HepG2 (cell line): Measurements from ENCODE around the gene SPSB2.

Source experiments
- BHLHE40 ChIP-seq: IDR thresholded peaks from 2 replicates; pipeline ENCODE4 v1.6.1; 2011; ENCODE audit warnings: low read length, improper control_type of control experiment
- CC2D1A ChIP-seq: sonication (generic); formaldehyde crosslinking; IDR thresholded peaks from 2 replicates; pipeline ENCODE4 v1.8.1; 2023; ENCODE audit warnings: mild to moderate bottlenecking, missing genetic modification reagents
- KAT8 ChIP-seq: IDR thresholded peaks from 2 replicates; pipeline ENCODE4 v1.6.1; 2016; ENCODE audit warnings: missing genetic modification reagents, missing compliant biosample characterization
- MYC ChIP-seq: sonication (generic); formaldehyde crosslinking; IDR thresholded peaks from 2 replicates; pipeline ENCODE4 v1.9.0; 2021; ENCODE audit warnings: missing genetic modification reagents, borderline replicate concordance
- ZNF160 ChIP-seq: sonication (generic); formaldehyde crosslinking; IDR thresholded peaks from 2 replicates; pipeline ENCODE4 v1.8.0; 2022; ENCODE audit warnings: mild to moderate bottlenecking, inconsistent platforms, missing genetic modification reagents
- ZSCAN20 ChIP-seq: sonication (generic); formaldehyde crosslinking; IDR thresholded peaks from 2 replicates; pipeline ENCODE4 v1.4.0; 2020; ENCODE audit warnings: missing genetic modification reagents, mild to moderate bottlenecking, borderline replicate concordance
- TF ChIP-seq, protein P1 (sequence below): conservative IDR thresholded peaks from 2 replicates; pipeline ENCODE4 v1.6.1; 2018; ENCODE audit warnings: missing genetic modification reagents
- TF ChIP-seq, protein P2 (sequence below): sonication (generic); formaldehyde crosslinking; IDR thresholded peaks from 2 replicates; pipeline ENCODE4 v1.5.0; 2020; ENCODE audit warnings: mild to moderate bottlenecking, missing genetic modification reagents, moderate library complexity
- TF ChIP-seq, protein P3 (sequence below): sonication (generic); formaldehyde crosslinking; IDR thresholded peaks from 2 replicates; pipeline ENCODE4 v1.4.0; 2020; ENCODE audit warnings: missing genetic modification reagents, borderline replicate concordance
- TF ChIP-seq, protein P4 (sequence below): sonication (generic); formaldehyde crosslinking; conservative IDR thresholded peaks from 2 replicates; pipeline ENCODE4 v1.4.0; 2020; ENCODE audit warnings: missing genetic modification reagents
- TF ChIP-seq, protein P5 (sequence below): sonication (generic); formaldehyde crosslinking; IDR thresholded peaks from 2 replicates; pipeline ENCODE4 v1.5.1; 2020; ENCODE audit warnings: mild to moderate bottlenecking, missing genetic modification reagents, moderate library complexity
- TF ChIP-seq, protein P6 (sequence below): sonication (generic); formaldehyde crosslinking; IDR thresholded peaks from 2 replicates; pipeline ENCODE4 v1.8.0; 2022; ENCODE audit warnings: low read depth, missing genetic modification reagents

DNA sequence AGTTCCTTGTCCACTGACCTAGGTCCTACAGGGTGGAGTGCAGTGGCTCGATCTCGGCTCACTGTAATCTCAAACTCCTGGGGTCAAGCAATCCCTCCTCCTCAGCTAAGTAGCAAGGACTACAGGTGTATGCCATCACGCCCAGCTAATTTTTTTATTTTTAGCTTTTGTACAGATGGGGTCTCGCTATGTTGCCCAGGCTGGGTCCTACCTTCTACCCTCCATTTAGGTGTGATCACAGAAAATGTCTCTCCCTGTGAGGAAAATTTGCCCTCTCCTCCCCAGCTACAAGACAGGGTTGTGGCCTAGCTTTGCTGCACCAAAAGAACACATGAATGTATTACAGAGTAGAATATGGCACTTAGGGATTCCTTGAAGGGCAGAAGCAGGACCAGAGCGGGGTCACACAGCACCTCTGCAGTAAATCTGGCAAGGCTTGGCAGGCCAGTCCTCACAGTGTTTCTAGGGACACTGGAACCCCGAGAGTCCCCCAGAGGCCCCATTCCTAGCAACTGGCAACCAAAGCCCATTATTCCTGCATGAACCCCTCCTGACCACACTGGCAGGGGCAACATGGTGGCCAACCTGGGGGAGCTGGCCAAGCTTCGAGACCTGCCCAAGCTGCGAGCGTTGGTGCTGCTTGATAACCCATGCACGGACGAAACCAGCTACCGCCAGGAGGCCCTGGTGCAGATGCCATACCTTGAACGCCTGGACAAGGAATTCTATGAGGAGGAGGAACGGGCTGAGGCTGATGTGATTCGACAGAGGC lies 39.2 kb upstream of the SPSB2 start:
- TF ChIP-seq MYC (CRISPR knock-in tag) (no peak), ZSCAN20 (CRISPR knock-in tag) (no peak), KAT8 (CRISPR knock-in tag) (no peak), CC2D1A (CRISPR knock-in tag) (no peak), BHLHE40 (no peak), ZNF160 (CRISPR knock-in tag) (no peak)
- TF ChIP-seq, protein P1, sequence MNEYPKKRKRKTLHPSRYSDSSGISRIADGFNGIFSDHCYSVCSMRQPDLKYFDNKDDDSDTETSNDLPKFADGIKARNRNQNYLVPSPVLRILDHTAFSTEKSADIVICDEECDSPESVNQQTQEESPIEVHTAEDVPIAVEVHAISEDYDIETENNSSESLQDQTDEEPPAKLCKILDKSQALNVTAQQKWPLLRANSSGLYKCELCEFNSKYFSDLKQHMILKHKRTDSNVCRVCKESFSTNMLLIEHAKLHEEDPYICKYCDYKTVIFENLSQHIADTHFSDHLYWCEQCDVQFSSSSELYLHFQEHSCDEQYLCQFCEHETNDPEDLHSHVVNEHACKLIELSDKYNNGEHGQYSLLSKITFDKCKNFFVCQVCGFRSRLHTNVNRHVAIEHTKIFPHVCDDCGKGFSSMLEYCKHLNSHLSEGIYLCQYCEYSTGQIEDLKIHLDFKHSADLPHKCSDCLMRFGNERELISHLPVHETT (CRISPR knock-in tag): no peak
- TF ChIP-seq, protein P2, sequence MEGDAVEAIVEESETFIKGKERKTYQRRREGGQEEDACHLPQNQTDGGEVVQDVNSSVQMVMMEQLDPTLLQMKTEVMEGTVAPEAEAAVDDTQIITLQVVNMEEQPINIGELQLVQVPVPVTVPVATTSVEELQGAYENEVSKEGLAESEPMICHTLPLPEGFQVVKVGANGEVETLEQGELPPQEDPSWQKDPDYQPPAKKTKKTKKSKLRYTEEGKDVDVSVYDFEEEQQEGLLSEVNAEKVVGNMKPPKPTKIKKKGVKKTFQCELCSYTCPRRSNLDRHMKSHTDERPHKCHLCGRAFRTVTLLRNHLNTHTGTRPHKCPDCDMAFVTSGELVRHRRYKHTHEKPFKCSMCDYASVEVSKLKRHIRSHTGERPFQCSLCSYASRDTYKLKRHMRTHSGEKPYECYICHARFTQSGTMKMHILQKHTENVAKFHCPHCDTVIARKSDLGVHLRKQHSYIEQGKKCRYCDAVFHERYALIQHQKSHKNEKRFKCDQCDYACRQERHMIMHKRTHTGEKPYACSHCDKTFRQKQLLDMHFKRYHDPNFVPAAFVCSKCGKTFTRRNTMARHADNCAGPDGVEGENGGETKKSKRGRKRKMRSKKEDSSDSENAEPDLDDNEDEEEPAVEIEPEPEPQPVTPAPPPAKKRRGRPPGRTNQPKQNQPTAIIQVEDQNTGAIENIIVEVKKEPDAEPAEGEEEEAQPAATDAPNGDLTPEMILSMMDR (CRISPR knock-in tag): no peak
- TF ChIP-seq, protein P3, sequence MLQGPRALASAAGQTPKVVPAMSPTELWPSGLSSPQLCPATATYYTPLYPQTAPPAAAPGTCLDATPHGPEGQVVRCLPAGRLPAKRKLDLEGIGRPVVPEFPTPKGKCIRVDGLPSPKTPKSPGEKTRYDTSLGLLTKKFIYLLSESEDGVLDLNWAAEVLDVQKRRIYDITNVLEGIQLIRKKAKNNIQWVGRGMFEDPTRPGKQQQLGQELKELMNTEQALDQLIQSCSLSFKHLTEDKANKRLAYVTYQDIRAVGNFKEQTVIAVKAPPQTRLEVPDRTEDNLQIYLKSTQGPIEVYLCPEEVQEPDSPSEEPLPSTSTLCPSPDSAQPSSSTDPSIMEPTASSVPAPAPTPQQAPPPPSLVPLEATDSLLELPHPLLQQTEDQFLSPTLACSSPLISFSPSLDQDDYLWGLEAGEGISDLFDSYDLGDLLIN (CRISPR knock-in tag): no peak
- TF ChIP-seq, protein P4, sequence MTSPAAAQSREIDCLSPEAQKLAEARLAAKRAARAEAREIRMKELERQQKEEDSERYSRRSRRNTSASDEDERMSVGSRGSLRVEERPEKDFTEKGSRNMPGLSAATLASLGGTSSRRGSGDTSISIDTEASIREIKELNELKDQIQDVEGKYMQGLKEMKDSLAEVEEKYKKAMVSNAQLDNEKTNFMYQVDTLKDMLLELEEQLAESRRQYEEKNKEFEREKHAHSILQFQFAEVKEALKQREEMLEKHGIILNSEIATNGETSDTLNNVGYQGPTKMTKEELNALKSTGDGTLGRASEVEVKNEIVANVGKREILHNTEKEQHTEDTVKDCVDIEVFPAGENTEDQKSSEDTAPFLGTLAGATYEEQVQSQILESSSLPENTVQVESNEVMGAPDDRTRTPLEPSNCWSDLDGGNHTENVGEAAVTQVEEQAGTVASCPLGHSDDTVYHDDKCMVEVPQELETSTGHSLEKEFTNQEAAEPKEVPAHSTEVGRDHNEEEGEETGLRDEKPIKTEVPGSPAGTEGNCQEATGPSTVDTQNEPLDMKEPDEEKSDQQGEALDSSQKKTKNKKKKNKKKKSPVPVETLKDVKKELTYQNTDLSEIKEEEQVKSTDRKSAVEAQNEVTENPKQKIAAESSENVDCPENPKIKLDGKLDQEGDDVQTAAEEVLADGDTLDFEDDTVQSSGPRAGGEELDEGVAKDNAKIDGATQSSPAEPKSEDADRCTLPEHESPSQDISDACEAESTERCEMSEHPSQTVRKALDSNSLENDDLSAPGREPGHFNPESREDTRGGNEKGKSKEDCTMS (CRISPR knock-in tag): no peak
- TF ChIP-seq, protein P5, sequence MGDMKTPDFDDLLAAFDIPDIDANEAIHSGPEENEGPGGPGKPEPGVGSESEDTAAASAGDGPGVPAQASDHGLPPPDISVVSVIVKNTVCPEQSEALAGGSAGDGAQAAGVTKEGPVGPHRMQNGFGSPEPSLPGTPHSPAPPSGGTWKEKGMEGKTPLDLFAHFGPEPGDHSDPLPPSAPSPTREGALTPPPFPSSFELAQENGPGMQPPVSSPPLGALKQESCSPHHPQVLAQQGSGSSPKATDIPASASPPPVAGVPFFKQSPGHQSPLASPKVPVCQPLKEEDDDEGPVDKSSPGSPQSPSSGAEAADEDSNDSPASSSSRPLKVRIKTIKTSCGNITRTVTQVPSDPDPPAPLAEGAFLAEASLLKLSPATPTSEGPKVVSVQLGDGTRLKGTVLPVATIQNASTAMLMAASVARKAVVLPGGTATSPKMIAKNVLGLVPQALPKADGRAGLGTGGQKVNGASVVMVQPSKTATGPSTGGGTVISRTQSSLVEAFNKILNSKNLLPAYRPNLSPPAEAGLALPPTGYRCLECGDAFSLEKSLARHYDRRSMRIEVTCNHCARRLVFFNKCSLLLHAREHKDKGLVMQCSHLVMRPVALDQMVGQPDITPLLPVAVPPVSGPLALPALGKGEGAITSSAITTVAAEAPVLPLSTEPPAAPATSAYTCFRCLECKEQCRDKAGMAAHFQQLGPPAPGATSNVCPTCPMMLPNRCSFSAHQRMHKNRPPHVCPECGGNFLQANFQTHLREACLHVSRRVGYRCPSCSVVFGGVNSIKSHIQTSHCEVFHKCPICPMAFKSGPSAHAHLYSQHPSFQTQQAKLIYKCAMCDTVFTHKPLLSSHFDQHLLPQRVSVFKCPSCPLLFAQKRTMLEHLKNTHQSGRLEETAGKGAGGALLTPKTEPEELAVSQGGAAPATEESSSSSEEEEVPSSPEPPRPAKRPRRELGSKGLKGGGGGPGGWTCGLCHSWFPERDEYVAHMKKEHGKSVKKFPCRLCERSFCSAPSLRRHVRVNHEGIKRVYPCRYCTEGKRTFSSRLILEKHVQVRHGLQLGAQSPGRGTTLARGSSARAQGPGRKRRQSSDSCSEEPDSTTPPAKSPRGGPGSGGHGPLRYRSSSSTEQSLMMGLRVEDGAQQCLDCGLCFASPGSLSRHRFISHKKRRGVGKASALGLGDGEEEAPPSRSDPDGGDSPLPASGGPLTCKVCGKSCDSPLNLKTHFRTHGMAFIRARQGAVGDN: no peak
- TF ChIP-seq, protein P6, sequence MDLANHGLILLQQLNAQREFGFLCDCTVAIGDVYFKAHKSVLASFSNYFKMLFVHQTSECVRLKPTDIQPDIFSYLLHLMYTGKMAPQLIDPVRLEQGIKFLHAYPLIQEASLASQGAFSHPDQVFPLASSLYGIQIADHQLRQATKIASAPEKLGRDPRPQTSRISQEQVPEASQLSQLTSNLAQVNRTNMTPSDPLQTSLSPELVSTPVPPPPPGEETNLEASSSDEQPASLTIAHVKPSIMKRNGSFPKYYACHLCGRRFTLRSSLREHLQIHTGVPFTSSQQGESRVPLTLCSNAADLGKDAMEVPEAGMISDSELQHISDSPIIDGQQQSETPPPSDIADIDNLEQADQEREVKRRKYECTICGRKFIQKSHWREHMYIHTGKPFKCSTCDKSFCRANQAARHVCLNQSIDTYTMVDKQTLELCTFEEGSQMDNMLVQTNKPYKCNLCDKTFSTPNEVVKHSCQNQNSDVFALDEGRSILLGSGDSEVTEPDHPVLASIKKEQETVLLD (CRISPR knock-in tag): no peak
